ENCODE measurements around the gene HYAL4.

Gene HYAL4

DNA sequence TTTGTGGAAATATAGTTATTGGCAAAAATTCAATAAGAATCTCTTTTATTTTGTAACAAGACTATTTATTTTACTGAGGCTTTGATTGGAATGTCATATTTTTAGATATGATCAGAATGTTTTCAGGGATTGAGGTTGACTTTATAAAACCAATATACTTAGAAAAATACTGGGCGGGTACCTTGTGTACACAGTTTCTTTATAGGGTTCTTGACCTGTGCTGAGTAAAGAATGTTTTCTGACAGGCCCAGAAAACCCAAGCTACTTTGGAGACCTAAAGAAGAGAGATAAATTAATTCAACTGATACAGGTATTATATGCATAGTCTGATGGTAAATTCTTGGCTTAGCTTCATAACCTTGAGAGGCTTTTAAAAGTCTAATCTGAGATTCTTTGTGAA lies 56.1 kb downstream of the HYAL4 start:
- ChIA-PET CTCF (no interaction called here), POLR2A (no interaction called here)
- TF ChIP-seq LEF1 (IDR thresholded peaks at IDR 0.05; ENCODE audit: borderline replicate concordance) = no peak
- no peak for TF ChIP-seq ELF4 (IDR thresholded peaks at IDR 0.05)
- no peak for TF ChIP-seq L3MBTL2 (conservative IDR thresholded peaks at IDR 0.05)
- TF ChIP-seq FOXM1 (IDR thresholded peaks at IDR 0.05; ENCODE audit: borderline replicate concordance) = no peak
- no peak for TF ChIP-seq CTBP1 (IDR thresholded peaks at IDR 0.05; ENCODE audit: borderline replicate concordance)
- no peak for TF ChIP-seq TARDBP (IDR thresholded peaks at IDR 0.05)
- no peak for TF ChIP-seq BHLHE40 (IDR thresholded peaks at IDR 0.05; ENCODE audit: borderline replicate concordance)
- no peak for DNase-seq (ENCODE audit: extremely low spot score)

DNA sequence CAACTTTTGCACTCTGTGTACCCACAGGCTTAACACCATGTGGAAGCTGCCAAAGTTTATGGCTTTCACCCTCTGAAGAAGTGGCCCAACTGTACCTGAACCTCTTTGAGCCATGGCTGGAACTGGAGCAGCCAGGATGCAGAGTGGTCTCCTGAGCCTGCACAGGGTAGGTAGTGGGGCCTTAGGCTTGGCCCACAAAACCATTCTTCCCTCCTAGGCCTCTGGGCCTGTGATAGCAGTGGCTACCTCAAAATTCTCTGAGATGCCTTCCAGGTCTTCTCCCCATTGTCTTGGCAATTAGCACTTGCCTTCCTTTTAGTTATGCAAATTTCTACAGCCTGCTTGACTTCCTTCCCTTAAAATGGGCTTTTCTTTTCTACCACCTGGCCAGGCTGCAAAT lies 60.7 kb downstream of the HYAL4 start:
- no peak for TF ChIP-seq BHLHE40 (IDR thresholded peaks at IDR 0.05; ENCODE audit: borderline replicate concordance)
- TF ChIP-seq ZNF384 (IDR thresholded peaks at IDR 0.05) = no peak
- TF ChIP-seq HDGF (IDR thresholded peaks at IDR 0.05; ENCODE audit: borderline replicate concordance) = no peak
- TF ChIP-seq SUZ12 (IDR thresholded peaks at IDR 0.05) = no peak
- no peak for TF ChIP-seq NFRKB (IDR thresholded peaks at IDR 0.05)
- CTCF ChIA-PET = no interaction called here
- DNase-seq (ENCODE audit: extremely low spot score) = no peak
- POLR2A ChIA-PET = no interaction called here

DNA sequence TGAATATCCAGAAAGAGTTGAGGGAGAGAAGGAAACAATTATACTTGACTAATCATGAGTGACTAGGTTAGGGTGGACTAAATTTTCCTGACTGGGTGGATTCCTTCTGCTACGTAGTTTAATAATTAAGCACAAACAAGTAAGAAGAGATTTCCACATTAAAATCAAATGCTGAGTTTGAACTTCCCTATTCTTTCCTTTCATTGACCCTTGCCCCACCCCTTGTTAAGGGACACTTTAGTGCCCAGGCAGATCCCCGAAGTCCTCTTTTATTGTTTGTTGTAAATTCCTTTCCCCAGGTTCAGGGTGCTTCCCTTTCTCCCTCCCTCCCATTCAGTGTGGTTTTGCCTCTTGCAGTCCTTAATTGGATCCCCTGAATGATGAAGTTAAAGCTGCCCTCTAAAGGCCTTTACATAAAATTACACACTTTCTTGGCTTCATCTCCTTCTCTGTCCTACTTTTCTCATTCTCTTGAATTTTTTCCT lies 71.3 kb downstream of the HYAL4 start:
- TF ChIP-seq TARDBP (IDR thresholded peaks at IDR 0.05) (no peak), L3MBTL2 (conservative IDR thresholded peaks at IDR 0.05) (no peak), HDGF (IDR thresholded peaks at IDR 0.05; ENCODE audit: borderline replicate concordance) (no peak), NFRKB (IDR thresholded peaks at IDR 0.05) (no peak), FOXM1 (IDR thresholded peaks at IDR 0.05; ENCODE audit: borderline replicate concordance) (no peak), SUZ12 (IDR thresholded peaks at IDR 0.05) (no peak), ARNT (IDR thresholded peaks at IDR 0.05) (no peak), PKNOX1 (IDR thresholded peaks at IDR 0.05) (no peak), FOXK2 (IDR thresholded peaks at IDR 0.05) (no peak), CTBP1 (IDR thresholded peaks at IDR 0.05; ENCODE audit: borderline replicate concordance) (no peak), BHLHE40 (IDR thresholded peaks at IDR 0.05; ENCODE audit: borderline replicate concordance) (no peak)
- ChIA-PET CTCF (no interaction called here), POLR2A (no interaction called here)
- peak; percentile 22 for DNase-seq (ENCODE audit: extremely low spot score)

DNA sequence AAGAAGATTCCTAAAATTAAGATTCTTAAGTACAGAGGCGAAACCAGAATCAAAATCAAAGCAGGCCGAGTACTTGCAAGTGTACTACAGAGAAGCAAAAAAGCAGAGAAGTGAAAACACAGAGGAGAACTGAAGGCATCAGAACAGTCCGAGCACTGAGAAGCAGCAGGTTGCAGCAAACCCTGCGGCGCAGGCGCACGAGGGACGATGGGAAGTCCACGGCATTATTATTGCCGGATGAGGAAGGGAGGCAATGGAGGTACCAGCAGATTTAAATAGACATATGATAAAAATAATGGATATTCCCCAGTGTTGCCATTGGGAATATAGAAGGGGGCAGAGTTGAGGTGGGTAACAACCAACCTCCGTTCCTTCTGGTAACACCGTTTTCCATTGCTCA lies 72.9 kb downstream of the HYAL4 start:
- ChIA-PET POLR2A (no interaction called here), CTCF (no interaction called here)
- no peak for DNase-seq (ENCODE audit: extremely low spot score)
- TF ChIP-seq ARNT (IDR thresholded peaks at IDR 0.05) (no peak), SP1 (IDR thresholded peaks at IDR 0.05) (no peak), HDGF (IDR thresholded peaks at IDR 0.05; ENCODE audit: borderline replicate concordance) (no peak), FOXA1 (IDR thresholded peaks at IDR 0.05) (no peak), PKNOX1 (IDR thresholded peaks at IDR 0.05) (no peak), NFRKB (IDR thresholded peaks at IDR 0.05) (no peak), L3MBTL2 (conservative IDR thresholded peaks at IDR 0.05) (no peak), SUZ12 (IDR thresholded peaks at IDR 0.05) (no peak), ELF4 (IDR thresholded peaks at IDR 0.05) (no peak)

DNA sequence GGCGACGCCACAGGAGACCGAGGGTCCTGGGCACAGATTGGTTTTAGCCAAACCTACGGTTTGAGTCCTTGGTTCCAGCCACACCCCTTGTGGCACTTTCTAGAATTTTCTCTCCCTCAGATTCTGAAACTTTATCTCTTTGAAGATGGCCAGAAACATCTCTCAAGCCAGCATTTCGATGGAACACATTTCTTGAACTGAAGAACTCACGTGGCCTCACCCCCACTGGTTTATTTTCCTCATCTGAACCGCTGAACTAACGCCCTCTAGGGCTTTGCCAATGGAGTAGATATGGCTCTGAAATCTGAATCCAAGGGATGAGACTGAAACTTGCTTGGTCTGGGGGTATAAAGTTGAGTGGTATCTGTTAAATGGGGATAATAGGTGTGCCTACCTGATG lies 73.3 kb downstream of the HYAL4 start:
- no peak for TF ChIP-seq BHLHE40 (IDR thresholded peaks at IDR 0.05; ENCODE audit: borderline replicate concordance)
- no peak for TF ChIP-seq ZNF384 (IDR thresholded peaks at IDR 0.05)
- no peak for TF ChIP-seq FOXA1 (IDR thresholded peaks at IDR 0.05)
- TF ChIP-seq SUZ12 (IDR thresholded peaks at IDR 0.05) = no peak
- TF ChIP-seq FOXK2 (IDR thresholded peaks at IDR 0.05) = no peak
- ChIA-PET POLR2A (no interaction called here), CTCF (no interaction called here)
- DNase-seq (ENCODE audit: extremely low spot score) = no peak

- CTCF ChIA-PET = no interaction called here
- no peak for TF ChIP-seq SP1 (IDR thresholded peaks at IDR 0.05)
- TF ChIP-seq ARNT (IDR thresholded peaks at IDR 0.05) = no peak
- no peak for TF ChIP-seq FOXK2 (IDR thresholded peaks at IDR 0.05)
- no peak for TF ChIP-seq SUZ12 (IDR thresholded peaks at IDR 0.05)
- no peak for TF ChIP-seq CTBP1 (IDR thresholded peaks at IDR 0.05; ENCODE audit: borderline replicate concordance)
- no peak for TF ChIP-seq HDGF (IDR thresholded peaks at IDR 0.05; ENCODE audit: borderline replicate concordance)
- no peak for TF ChIP-seq PKNOX1 (IDR thresholded peaks at IDR 0.05)
- TF ChIP-seq L3MBTL2 (conservative IDR thresholded peaks at IDR 0.05) = no peak
- no peak for TF ChIP-seq NFRKB (IDR thresholded peaks at IDR 0.05)
- no peak for TF ChIP-seq FOXA1 (IDR thresholded peaks at IDR 0.05)
- no peak for TF ChIP-seq ELF4 (IDR thresholded peaks at IDR 0.05)
- no peak for TF ChIP-seq LEF1 (IDR thresholded peaks at IDR 0.05; ENCODE audit: borderline replicate concordance)
- no peak for TF ChIP-seq BHLHE40 (IDR thresholded peaks at IDR 0.05; ENCODE audit: borderline replicate concordance)
- POLR2A ChIA-PET = no interaction called here
- DNase-seq (ENCODE audit: extremely low spot score) = no peak
Measured at GRCh38 chr7:123923599-123923998, 78.6 kb downstream of the HYAL4 start.

DNA sequence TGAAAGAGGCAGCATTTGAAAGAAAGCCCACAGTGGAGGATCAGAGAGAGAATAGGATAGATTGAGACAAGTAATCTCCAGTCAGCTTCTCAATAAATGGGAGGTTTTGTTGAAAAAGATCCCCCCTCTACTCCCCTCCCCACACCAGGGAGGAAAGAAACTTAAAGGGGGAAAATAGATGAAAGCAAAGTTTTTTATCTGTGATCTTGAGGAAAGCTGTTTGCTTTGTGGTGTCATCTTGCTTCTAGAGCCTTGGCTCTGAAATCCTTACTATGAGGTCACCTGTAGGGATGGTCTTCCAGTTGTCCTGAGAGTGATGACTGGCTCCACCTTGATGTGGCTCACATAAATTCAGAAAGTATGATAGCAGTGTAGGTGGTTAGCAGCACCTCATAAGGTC lies 80.0 kb downstream of the HYAL4 start, which contains the start of gene SPAM1:
TSS of gene SPAM1 (plus strand) at position 301 of the 400 bp plus-strand sequence. CDS start 28,330 bp downstream, outside the sequence.
- ChIA-PET POLR2A (no interaction called here), CTCF (no interaction called here)
- DNase-seq (ENCODE audit: extremely low spot score) = no peak
- TF ChIP-seq HDGF (IDR thresholded peaks at IDR 0.05; ENCODE audit: borderline replicate concordance) = no peak
- TF ChIP-seq ZNF384 (IDR thresholded peaks at IDR 0.05) = no peak
- no peak for TF ChIP-seq SUZ12 (IDR thresholded peaks at IDR 0.05)
- TF ChIP-seq SP1 (IDR thresholded peaks at IDR 0.05) = no peak
- TF ChIP-seq PKNOX1 (IDR thresholded peaks at IDR 0.05) = no peak
- TF ChIP-seq ARNT (IDR thresholded peaks at IDR 0.05) = no peak
- no peak for TF ChIP-seq LEF1 (IDR thresholded peaks at IDR 0.05; ENCODE audit: borderline replicate concordance)
- TF ChIP-seq ELF4 (IDR thresholded peaks at IDR 0.05) = no peak
- no peak for TF ChIP-seq FOXA1 (IDR thresholded peaks at IDR 0.05)
- no peak for TF ChIP-seq TARDBP (IDR thresholded peaks at IDR 0.05)
- no peak for TF ChIP-seq L3MBTL2 (conservative IDR thresholded peaks at IDR 0.05)
- TF ChIP-seq FOXM1 (IDR thresholded peaks at IDR 0.05; ENCODE audit: borderline replicate concordance) = no peak
- TF ChIP-seq NFRKB (IDR thresholded peaks at IDR 0.05) = no peak
- no peak for TF ChIP-seq BHLHE40 (IDR thresholded peaks at IDR 0.05; ENCODE audit: borderline replicate concordance)
- TF ChIP-seq CTBP1 (IDR thresholded peaks at IDR 0.05; ENCODE audit: borderline replicate concordance) = no peak
- TF ChIP-seq FOXK2 (IDR thresholded peaks at IDR 0.05) = no peak

All from HEK293T (cell line).